ENCODE measurements around the gene FBXO48.

DNA sequence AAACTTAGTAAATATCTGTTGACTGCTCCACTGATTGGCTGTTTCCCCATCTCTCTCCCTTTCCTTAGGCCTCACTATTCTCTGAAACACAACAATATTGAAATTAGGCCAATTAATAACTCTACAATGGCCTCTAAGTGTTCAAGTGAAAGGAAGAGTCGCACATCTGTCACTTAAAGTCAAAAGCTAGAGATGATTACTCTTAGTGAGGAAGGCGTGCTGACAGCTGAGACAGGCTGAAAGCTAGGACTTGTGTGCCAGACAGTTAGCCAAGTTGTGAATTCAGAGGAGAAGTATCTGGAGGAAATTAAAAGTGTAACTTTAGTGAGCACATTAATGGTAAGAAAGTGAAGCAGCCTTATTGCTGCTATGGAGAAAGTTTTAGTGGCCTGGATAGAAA lies 53.6 kb downstream of the FBXO48 start:
- TF ChIP-seq GATA2 (IDR thresholded peaks at IDR 0.05; ENCODE audit: low read depth, low read length) = no peak
- no peak for TF ChIP-seq GATA3 (IDR thresholded peaks at IDR 0.05; ENCODE audit: low read depth, low read length)

Data from SH-SY5Y (cell line).